Mesothelial cell of epicardium (in vitro differentiated cells): ENCODE data around the gene NCMAP. TPM values are rescaled to one million over a fixed set of nuclear protein-coding genes. Genes with fewer than 3 reads are reported as not detected.
"Not testable (repeated sequence)": the region's sequence is repeated elsewhere in the genome, so short reads cannot be mapped to it uniquely, and the experiment has no call there.

Source experiments
- DNase-seq, 2 experiments: peaks; one replicate each; pipeline ENCODE4 v3.0.0; 2021; ENCODE audit warnings: low spot score in 2 of 2; ENCODE audit not compliant: unreplicated experiment in 2 of 2
- H3K27ac Mint-ChIP-seq: 2 replicates; pipeline ENCODE4 v1.8.0; 2021; ENCODE audit warnings: mixed read lengths
- H3K27me3 Mint-ChIP-seq: 2 replicates; pipeline ENCODE4 v1.8.0; 2021; ENCODE audit warnings: low read depth, mixed read lengths
- H3K36me3 Mint-ChIP-seq: 2 replicates; pipeline ENCODE4 v1.8.0; 2021; ENCODE audit warnings: mixed read lengths
- H3K4me1 Mint-ChIP-seq: 2 replicates; pipeline ENCODE4 v1.8.0; 2021; ENCODE audit warnings: mixed read lengths
- H3K4me3 Mint-ChIP-seq: 2 replicates; pipeline ENCODE4 v1.8.0; 2021; ENCODE audit warnings: mild to moderate bottlenecking, moderate library complexity, mixed read lengths
- H3K9me3 Mint-ChIP-seq: 2 replicates; pipeline ENCODE4 v1.8.0; 2021; ENCODE audit warnings: mixed read lengths
- total RNA-seq: library from RNA; stranded (reverse); gene quantifications from 3 replicates; pipeline ENCODE4 v1.2.1, GENCODE V29; 2021
- TF ChIP-seq, protein P1 (sequence below): fragments of 200-600 bp; sonication (generic); IDR thresholded peaks from one replicate; pipeline ENCODE4 v1.5.0; 2021; ENCODE audit warnings: antibody characterized with exemption; ENCODE audit not compliant: unreplicated experiment

Gene NCMAP
- total RNA-seq, 1 donor from 2014 or later: 0.31 TPM

DNA sequence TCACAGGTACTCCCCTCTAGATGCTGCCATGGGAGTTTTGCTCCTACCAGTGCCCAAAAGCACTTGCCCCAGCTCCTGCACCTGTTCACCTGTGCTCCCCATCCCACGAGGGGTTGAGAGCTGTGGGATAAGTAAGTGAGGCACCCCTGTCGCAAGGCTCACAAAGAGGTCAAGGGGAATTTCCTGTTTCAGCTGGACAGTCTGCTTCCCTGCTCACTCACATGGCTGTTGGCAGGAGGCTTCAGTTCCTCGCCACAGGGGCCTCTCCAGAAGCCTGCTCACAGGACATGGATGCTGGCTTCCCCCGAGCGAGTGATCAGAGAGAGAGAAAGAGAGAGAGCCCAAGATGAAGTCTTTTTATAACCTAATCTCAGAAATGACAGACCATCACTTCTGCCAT is 8.7 kb upstream of the NCMAP start:
- no peak for DNase-seq
- TF ChIP-seq, protein P1, sequence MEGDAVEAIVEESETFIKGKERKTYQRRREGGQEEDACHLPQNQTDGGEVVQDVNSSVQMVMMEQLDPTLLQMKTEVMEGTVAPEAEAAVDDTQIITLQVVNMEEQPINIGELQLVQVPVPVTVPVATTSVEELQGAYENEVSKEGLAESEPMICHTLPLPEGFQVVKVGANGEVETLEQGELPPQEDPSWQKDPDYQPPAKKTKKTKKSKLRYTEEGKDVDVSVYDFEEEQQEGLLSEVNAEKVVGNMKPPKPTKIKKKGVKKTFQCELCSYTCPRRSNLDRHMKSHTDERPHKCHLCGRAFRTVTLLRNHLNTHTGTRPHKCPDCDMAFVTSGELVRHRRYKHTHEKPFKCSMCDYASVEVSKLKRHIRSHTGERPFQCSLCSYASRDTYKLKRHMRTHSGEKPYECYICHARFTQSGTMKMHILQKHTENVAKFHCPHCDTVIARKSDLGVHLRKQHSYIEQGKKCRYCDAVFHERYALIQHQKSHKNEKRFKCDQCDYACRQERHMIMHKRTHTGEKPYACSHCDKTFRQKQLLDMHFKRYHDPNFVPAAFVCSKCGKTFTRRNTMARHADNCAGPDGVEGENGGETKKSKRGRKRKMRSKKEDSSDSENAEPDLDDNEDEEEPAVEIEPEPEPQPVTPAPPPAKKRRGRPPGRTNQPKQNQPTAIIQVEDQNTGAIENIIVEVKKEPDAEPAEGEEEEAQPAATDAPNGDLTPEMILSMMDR: no peak
- Mint-ChIP-seq H3K4me1 (peaks cover 16% of the 10 kb centered on the region), H3K27ac (no peak overlapping the region), H3K4me3 (no peak overlapping the region), H3K9me3 (peaks cover 3% of the 10 kb centered on the region), H3K36me3 (no peaks in the 10 kb centered on the region), H3K27me3 (peaks cover 2% of the 10 kb centered on the region)

DNA sequence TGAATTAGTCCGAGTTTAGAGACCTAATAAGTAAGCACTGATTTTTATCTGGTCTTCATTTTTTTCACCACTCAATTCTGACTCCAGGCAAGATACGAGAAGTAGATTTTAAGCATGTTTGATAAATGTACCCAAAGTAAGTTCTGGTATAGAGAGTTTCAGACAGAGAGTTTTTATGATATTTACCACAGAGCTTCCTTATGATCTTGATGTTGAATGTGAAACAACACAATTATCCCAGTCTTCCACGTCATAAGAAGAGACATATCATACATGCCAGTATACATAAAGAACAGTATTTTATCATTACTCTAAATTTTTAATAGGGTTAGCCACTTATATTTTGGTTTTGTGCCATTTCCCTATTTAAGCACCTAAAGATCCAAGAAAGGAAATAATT is 7.8 kb upstream of the NCMAP start:
- Mint-ChIP-seq H3K36me3 (no peaks in the 10 kb centered on the region), H3K9me3 (peaks cover under 1% of the 10 kb centered on the region), H3K27ac (no peak overlapping the region), H3K4me3 (no peak overlapping the region), H3K27me3 (peaks cover 2% of the 10 kb centered on the region), H3K4me1 (peaks cover 19% of the 10 kb centered on the region)
- DNase-seq: no peak
- TF ChIP-seq, protein P1: no peak

DNA sequence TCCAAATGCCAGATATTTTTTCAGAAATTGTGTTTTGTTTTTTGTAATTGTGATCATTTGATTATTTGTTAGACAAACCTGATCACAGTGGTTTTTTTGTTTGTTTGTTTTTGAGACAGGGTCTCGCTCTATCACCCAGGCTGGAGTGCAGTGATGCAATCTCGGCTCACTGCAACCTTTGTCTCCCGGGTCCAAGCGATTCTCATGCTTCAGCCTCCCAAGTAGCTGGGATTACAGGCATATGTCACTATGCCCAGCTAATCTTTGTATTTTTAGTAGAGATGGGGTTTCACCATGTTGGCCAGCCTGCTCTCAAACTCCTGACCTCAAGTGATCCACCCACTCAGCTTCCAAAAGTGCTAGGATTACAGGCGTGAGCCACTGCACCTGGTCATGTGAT is 6.7 kb upstream of the NCMAP start:
- peaks cover 19% of the 10 kb centered on the region for H3K4me1 Mint-ChIP-seq
- not testable (repeated sequence) for H3K36me3 Mint-ChIP-seq, H3K4me3 Mint-ChIP-seq, H3K27ac Mint-ChIP-seq, DNase-seq, H3K9me3 Mint-ChIP-seq, H3K27me3 Mint-ChIP-seq

DNA sequence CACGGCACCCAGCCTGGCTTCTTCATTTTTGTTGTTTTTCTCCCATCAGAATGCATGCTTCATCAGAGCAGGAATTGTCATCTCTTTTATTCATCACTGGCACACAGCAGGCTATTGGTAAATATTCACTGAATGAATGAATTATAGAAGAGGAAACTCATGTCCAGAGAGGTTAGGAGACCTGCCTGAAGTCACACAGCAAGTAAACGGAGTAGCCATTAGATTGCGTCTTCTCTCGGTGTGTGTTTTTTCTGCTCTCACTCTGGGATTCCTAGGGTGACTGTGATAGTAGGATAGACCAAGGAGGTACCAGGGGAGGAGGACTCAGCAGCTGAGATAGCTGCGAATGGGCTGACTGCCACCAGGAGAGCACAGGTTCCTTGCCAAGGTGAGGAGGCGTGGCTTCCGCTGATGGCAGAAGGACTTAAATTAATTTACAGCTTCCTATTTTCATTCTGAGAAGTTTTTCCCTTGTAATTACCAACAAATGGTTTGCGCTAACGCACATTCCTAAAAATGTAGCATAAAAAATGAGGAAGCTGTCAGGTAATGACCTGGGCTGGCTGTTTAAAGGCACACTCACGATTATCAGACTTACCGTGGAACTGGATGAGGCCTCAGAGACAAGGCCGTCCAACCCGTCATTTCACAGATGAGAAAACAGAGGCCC is 4.5 kb upstream of the NCMAP start:
- Mint-ChIP-seq H3K27ac (peak overlapping the region; percentile 93), H3K27me3 (peaks cover 6% of the 10 kb centered on the region), H3K4me3 (no peak overlapping the region), H3K9me3 (no peaks in the 10 kb centered on the region), H3K36me3 (no peaks in the 10 kb centered on the region), H3K4me1 (peaks cover 21% of the 10 kb centered on the region)
- DNase-seq: no peak
- TF ChIP-seq, protein P1: no peak

DNA sequence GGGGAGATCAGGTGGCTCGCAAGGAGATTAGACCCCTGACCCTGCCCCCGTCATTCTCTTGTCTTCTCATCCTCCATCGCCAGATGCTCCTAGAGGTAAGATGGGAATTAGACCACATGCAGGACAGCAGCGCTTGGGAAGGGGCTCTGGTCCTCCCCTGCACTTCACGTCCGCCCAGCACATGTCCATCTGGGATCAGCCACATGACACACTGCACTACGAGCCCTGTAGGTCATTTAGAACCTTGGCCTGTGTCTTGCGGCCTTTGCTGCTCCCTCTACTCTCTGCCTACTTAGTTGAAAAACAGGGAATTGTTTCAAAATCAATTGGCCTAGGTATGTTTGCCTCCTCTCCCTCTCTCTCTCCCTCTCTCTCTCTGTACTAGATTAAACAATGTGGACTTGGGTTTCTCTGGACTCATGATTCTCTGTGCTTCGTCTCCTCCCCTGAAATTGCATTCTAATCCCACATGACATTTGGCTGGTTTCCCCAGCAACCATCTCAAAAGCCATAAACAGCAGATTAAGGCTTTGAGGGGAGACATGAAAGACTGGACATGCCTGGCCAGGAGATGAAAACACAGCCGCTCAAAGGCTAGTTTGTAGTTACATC is 3.8 kb upstream of the NCMAP start:
- Mint-ChIP-seq H3K4me1 (peaks cover 21% of the 10 kb centered on the region), H3K4me3 (no peak overlapping the region), H3K27me3 (peaks cover 11% of the 10 kb centered on the region), H3K36me3 (no peaks in the 10 kb centered on the region), H3K27ac (peak overlapping the region; percentile 93), H3K9me3 (no peaks in the 10 kb centered on the region)
- TF ChIP-seq, protein P1: no peak
- DNase-seq: peak in 1 of 2 experiments; percentile 51

DNA sequence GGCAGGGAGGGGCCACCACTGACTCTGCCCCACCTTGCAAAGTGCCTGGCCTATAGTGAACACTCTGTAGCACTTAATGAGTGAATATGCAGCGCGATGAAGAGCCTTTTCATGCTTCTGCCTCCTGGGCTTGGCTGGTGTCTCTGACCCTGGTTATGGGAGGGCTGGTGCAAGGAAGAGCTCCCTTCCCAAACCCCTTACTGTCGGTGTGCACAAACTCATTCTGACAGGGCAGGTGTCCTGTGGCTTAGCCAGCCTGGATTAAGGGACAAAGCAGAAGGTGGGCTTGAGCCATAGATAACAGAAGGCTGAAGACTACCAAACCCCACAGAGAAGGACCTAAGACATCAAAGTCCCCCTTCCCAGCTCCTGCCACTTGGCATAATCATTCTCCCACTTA is 2.0 kb upstream of the NCMAP start:
- Mint-ChIP-seq H3K4me1 (peaks cover 21% of the 10 kb centered on the region), H3K27me3 (peaks cover 16% of the 10 kb centered on the region), H3K9me3 (no peaks in the 10 kb centered on the region), H3K4me3 (no peak overlapping the region), H3K36me3 (no peaks in the 10 kb centered on the region), H3K27ac (no peak overlapping the region)
- no peak for DNase-seq
- TF ChIP-seq, protein P1: no peak
